Upper lobe of left lung (tissue), 6 donors: ENCODE measurements around the gene SMG9. TPM values are rescaled to one million over a fixed set of nuclear protein-coding genes. Genes with fewer than 3 reads are reported as not detected.

Experiments used
- ATAC-seq, 2 donors: fragments of 200-7000 bp; cut with Tn5 transposase; one replicate each; pipeline ENCODE4 v1.9.1; 2022; ENCODE audit warnings: mild to moderate bottlenecking in 2 of 2, moderate library complexity in 2 of 2; ENCODE audit not compliant: low FRiP score in 2 of 2
- DNase-seq, 2 donors: peaks; one replicate each; pipeline ENCODE4 v3.0.0-alpha.2; 2019 to 2020
- H3K27ac ChIP-seq, 4 donors: fragments of 200-600 bp; sonication (generic); one replicate each; pipeline ENCODE4 v1.5.1; 2016 to 2019
- H3K27me3 ChIP-seq, 4 donors: fragments of 200-600 bp; sonication (generic); one replicate each; pipeline ENCODE4 v1.5.1; 2017 to 2019
- H3K36me3 ChIP-seq, 4 donors: fragments of 200-600 bp; sonication (generic); one replicate each; pipeline ENCODE4 v1.5.1; 2016 to 2019
- H3K4me1 ChIP-seq, 4 donors: fragments of 200-600 bp; sonication (generic); one replicate each; pipeline ENCODE4 v1.5.1; 2018 to 2019
- H3K4me3 ChIP-seq, 4 donors: fragments of 200-600 bp; sonication (generic); one replicate each; pipeline ENCODE4 v1.5.1; 2017 to 2019; ENCODE audit warnings: mild to moderate bottlenecking in 2 of 4, moderate library complexity in 1 of 4
- H3K9me3 ChIP-seq, 4 donors: fragments of 200-600 bp; sonication (generic); one replicate each; pipeline ENCODE4 v1.5.1; 2018 to 2019
- EP300 ChIP-seq, 4 donors: sonication (generic); formaldehyde crosslinking; IDR thresholded peaks; one replicate each; pipeline ENCODE4 v1.5.1; 2017; ENCODE audit warnings: antibody characterized with exemption in 4 of 4, control low read depth in 2 of 4
- POLR2A ChIP-seq, 4 donors: fragments of 450-650 bp; IDR thresholded peaks; one replicate each; pipeline ENCODE4 v1.5.1; 2016 to 2017; ENCODE audit warnings: antibody characterized with exemption in 4 of 4, mild to moderate bottlenecking in 2 of 4
- POLR2AphosphoS5 ChIP-seq, 2 donors: sonication (generic); formaldehyde crosslinking; IDR thresholded peaks; one replicate each; pipeline ENCODE4 v1.5.1; 2017; ENCODE audit warnings: antibody characterized with exemption in 2 of 2
- WGBS, 2 donors: methylation state at CpG; one replicate each; pipeline ENCODE4 v1.1.5; 2017 to 2018; 5-methylcytosine and 5-hydroxymethylcytosine counted together
- total RNA-seq, 6 donors: library from RNA; depleted of rRNA in 4 of 6; stranded (reverse); fragments of >200 nt in 4 of 6; gene quantifications; one replicate each; pipeline versions ENCODE4 v1.1.0 to v1.2.1, GENCODE V29; 2016 to 2021
- TF ChIP-seq, protein P1 (sequence below), 6 experiments: fragments of 450-650 bp in 4 of 6; fragments of 200-600 bp in 2 of 6; sonication (generic) in 2 of 6; IDR thresholded peaks; one replicate each; pipeline ENCODE4 v1.5.1; 2016 to 2019; ENCODE audit warnings: antibody characterized with exemption in 6 of 6
- donor health status: DM: no; HTN: no; CAD: no; lungs with moderate emphysema.
- donor health status: DM: no; HTN: yes; CAD: no; lungs with severe emphysema.

SMG9 gene
- total RNA-seq, 6 donors from 2014 or later = 23.0 to 119 (median 52.9) TPM

GRCh38 chr19:43790587-43790986 is 35.8 kb upstream of the SMG9 start:
- DNase-seq (no peak), ATAC-seq (no peak)
- H3K27me3 ChIP-seq = no peaks in the 10 kb centered on the region
- no peak for TF ChIP-seq EP300 (IDR thresholded peaks at IDR 0.05)
- TF ChIP-seq, protein P1, sequence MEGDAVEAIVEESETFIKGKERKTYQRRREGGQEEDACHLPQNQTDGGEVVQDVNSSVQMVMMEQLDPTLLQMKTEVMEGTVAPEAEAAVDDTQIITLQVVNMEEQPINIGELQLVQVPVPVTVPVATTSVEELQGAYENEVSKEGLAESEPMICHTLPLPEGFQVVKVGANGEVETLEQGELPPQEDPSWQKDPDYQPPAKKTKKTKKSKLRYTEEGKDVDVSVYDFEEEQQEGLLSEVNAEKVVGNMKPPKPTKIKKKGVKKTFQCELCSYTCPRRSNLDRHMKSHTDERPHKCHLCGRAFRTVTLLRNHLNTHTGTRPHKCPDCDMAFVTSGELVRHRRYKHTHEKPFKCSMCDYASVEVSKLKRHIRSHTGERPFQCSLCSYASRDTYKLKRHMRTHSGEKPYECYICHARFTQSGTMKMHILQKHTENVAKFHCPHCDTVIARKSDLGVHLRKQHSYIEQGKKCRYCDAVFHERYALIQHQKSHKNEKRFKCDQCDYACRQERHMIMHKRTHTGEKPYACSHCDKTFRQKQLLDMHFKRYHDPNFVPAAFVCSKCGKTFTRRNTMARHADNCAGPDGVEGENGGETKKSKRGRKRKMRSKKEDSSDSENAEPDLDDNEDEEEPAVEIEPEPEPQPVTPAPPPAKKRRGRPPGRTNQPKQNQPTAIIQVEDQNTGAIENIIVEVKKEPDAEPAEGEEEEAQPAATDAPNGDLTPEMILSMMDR (IDR thresholded peaks at IDR 0.05) = no peak
- TF ChIP-seq POLR2AphosphoS5 (IDR thresholded peaks at IDR 0.05) = no peak
- TF ChIP-seq POLR2A (IDR thresholded peaks at IDR 0.05) = no peak
- no peaks in the 10 kb centered on the region for H3K9me3 ChIP-seq
- no peaks in the 10 kb centered on the region for H3K36me3 ChIP-seq
- no peak overlapping the region for H3K27ac ChIP-seq
- no peaks in the 10 kb centered on the region for H3K4me1 ChIP-seq
- WGBS, 2 donors = 25 to 41% methylated on average over 3 of the region's 3 CpGs
- no peak overlapping the region for H3K4me3 ChIP-seq

DNA sequence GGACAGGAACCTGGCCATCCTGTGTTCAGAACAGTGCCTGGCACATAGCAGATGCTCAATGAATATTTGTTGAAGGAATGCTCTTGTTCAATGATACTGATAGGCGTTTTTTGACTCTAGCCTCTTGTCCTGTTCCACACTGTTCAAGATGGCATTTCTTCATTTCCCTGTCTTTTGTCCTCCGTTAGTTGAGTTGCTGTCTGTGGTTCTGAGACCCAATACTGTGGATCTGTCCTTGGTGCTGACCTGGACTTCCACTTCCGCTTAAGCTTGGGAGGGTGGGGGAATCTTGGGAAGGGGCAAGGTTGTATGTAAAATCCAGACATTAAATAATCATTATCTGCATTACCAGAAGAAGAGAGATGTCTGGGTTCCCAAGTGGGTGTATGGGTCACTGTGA is 34.3 kb upstream of the SMG9 start:
- WGBS, 2 donors = 5 to 12% methylated on average over 3 of the region's 3 CpGs
- no peaks in the 10 kb centered on the region for H3K9me3 ChIP-seq
- DNase-seq (no peak), ATAC-seq (peak in 1 of 2 donors; percentile 18)
- H3K27ac ChIP-seq = no peak overlapping the region
- H3K36me3 ChIP-seq = no peaks in the 10 kb centered on the region
- TF ChIP-seq, protein P1 (IDR thresholded peaks at IDR 0.05) = no peak
- TF ChIP-seq EP300 (IDR thresholded peaks at IDR 0.05) (no peak), POLR2AphosphoS5 (IDR thresholded peaks at IDR 0.05) (no peak), POLR2A (IDR thresholded peaks at IDR 0.05) (no peak)
- H3K4me3 ChIP-seq = no peak overlapping the region
- peaks cover 8 to 14% (median 13%) of the 10 kb centered on the region in 4 donors for H3K4me1 ChIP-seq
- H3K27me3 ChIP-seq = no peaks in the 10 kb centered on the region

DNA sequence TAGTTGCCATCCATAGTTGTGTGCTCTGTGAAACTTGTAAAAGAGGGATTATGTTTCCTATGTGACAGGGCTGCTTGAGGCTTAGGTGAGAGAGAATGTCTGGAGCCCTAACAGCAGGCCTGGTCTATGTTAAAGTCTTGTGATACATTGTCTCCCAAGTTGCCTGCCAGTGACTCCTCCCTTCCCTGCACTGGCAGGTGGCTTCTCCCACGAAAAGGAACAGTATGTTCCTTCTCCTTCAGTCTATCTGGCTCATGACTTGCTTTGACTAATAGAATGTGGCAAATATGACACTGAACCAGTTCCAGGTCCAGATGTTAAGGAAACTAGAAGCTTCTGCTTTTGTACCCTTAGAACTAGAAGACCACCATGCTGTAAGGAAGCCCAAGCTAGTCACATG is 31.9 kb upstream of the SMG9 start:
- WGBS, 2 donors = 31 to 63% methylated on average over 1 of the region's 1 CpG
- TF ChIP-seq, protein P1 (IDR thresholded peaks at IDR 0.05) = no peak
- DNase-seq (no peak), ATAC-seq (no peak)
- no peaks in the 10 kb centered on the region for H3K27me3 ChIP-seq
- H3K4me1 ChIP-seq = peaks cover 8 to 14% (median 13%) of the 10 kb centered on the region in 4 donors
- H3K9me3 ChIP-seq = no peaks in the 10 kb centered on the region
- no peak overlapping the region for H3K4me3 ChIP-seq
- H3K27ac ChIP-seq = no peak overlapping the region
- H3K36me3 ChIP-seq = no peaks in the 10 kb centered on the region

DNA sequence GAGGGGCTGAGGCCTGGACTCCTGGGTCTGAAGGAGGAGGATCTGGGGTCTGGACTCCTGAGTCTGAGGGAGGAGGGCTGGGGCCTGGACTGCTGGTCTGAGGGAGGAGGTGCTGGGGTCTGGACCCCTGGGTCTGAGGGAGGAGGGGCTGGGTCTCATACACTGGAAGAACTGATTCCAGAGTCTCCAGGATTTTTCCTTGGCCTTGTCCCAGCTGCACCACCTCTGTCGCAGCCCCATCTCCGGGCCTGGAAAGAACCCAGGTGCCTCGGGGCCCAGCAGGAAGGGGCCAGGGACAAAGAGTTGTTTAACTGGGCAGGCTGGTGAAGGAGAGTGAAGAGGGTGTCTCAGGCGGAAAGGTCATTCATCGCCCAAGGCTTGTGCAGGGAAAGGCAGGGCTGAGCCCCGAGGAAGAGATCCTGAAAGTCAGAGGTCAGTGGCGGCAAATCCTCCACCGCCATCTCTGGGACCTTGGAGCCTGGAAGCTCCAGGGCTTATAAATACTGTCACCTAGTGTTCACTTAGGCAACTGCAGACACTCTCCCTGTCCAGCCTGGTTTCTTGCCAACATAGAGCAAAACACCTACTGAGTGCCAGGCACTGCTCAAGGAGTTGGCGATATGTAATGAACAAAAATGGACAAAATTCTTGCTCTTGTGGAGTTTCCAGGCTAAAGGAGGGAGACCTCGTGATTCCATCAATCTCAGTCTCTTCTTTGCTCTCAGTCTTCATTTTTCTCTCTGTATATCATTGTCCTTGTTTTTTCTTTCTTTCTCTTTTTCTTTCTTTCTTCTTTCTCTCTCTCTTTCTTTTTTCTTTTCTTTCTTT is 30.4 kb upstream of the SMG9 start:
- Histone ChIP-seq H3K27me3 (no peaks in the 10 kb centered on the region), H3K9me3 (no peaks in the 10 kb centered on the region), H3K4me1 (peaks cover 11 to 26% (median 16%) of the 10 kb centered on the region in 4 donors), H3K27ac (peak overlapping the region in 2 of 4 donors; percentile 30 to 59), H3K4me3 (peak overlapping the region in 1 of 4 donors; percentile 6), H3K36me3 (no peaks in the 10 kb centered on the region)
- DNase-seq (peak in 1 of 2 donors; percentile 75), ATAC-seq (peak; percentile 79 to 90)
- TF ChIP-seq, protein P1 (IDR thresholded peaks at IDR 0.05) = peak; percentile 89 to 96 (median 92)
- no peak for TF ChIP-seq POLR2AphosphoS5 (IDR thresholded peaks at IDR 0.05)
- WGBS, 2 donors = 4 to 18% methylated on average over 7 to 10 of the region's 10 CpGs
